Neural cell (in vitro differentiated cells): Measurements from ENCODE around the gene ENG. TPM values are rescaled to one million over a fixed set of nuclear protein-coding genes. Genes with fewer than 3 reads are reported as not detected.

Experiments used
- H2AFZ ChIP-seq: fragments of 200-600, 300-800 bp; sonication (generic), shearing (Covaris generic); 2 replicates; pipeline ENCODE4 v1.6.0; 2014; ENCODE audit warnings: low read depth, mild to moderate bottlenecking, antibody characterized with exemption, low read length, moderate library complexity
- H3F3A ChIP-seq: fragments of 200-600 bp; shearing (Covaris generic); 2 replicates; pipeline ENCODE4 v1.6.1; 2016; ENCODE audit warnings: mild to moderate bottlenecking, moderate library complexity, mixed read lengths, antibody characterized with exemption, low read length; ENCODE audit not compliant: insufficient read depth, poor library complexity, severe bottlenecking
- H3K27ac ChIP-seq: fragments of 200-600, 300-800 bp; sonication (generic), shearing (Covaris generic); 2 replicates; pipeline ENCODE4 v1.5.1; 2014; ENCODE audit warnings: mild to moderate bottlenecking, low read length, moderate library complexity
- H3K27me3 ChIP-seq: fragments of 300-800, 200-600 bp; sonication (generic), shearing (Covaris generic); 2 replicates; pipeline ENCODE4 v1.6.0; 2014; ENCODE audit warnings: mild to moderate bottlenecking, low read depth, low read length, moderate library complexity; ENCODE audit not compliant: insufficient read depth
- H3K36me3 ChIP-seq: fragments of 300-800, 200-600 bp; sonication (generic), shearing (Covaris generic); 2 replicates; pipeline ENCODE4 v1.5.1; 2014; ENCODE audit warnings: mild to moderate bottlenecking, antibody characterized with exemption, low read length, moderate library complexity; ENCODE audit not compliant: insufficient read depth
- H3K4me2 ChIP-seq: fragments of 300-800, 200-600 bp; sonication (generic), shearing (Covaris generic); 2 replicates; pipeline ENCODE4 v1.6.0; 2014; ENCODE audit warnings: mild to moderate bottlenecking, low read length
- H3K4me3 ChIP-seq: fragments of 300-800, 200-600 bp; sonication (generic), shearing (Covaris generic); 2 replicates; pipeline ENCODE4 v1.5.1; 2014; ENCODE audit warnings: mild to moderate bottlenecking, low read length, moderate library complexity
- H3K79me2 ChIP-seq: fragments of 200-600 bp; shearing (Covaris generic); replicated peaks from 2 replicates; pipeline ENCODE4 v1.6.0; 2014; ENCODE audit warnings: mild to moderate bottlenecking, low read length, moderate library complexity; ENCODE audit not compliant: insufficient read depth
- H3K9ac ChIP-seq: fragments of 300-800, 200-600 bp; sonication (generic), shearing (Covaris generic); 2 replicates; pipeline ENCODE4 v1.6.1; 2016; ENCODE audit warnings: mild to moderate bottlenecking, low read length, mixed read lengths
- H3K9me2 ChIP-seq: fragments of 200-600 bp; shearing (Covaris generic); 2 replicates; pipeline ENCODE4 v1.6.1; 2016; ENCODE audit warnings: mild to moderate bottlenecking, low read length, mixed read lengths; ENCODE audit not compliant: insufficient read depth
- H3K9me3 ChIP-seq: fragments of 200-600, 300-800 bp; sonication (generic), shearing (Covaris generic); 2 replicates; pipeline ENCODE4 v1.6.1; 2016; ENCODE audit warnings: mild to moderate bottlenecking, mixed run types, low read length, moderate library complexity, mixed read lengths
- H4K20me1 ChIP-seq: fragments of 200-600 bp; shearing (Covaris generic); 2 replicates; pipeline ENCODE4 v1.6.1; 2016; ENCODE audit warnings: mild to moderate bottlenecking, mixed run types; ENCODE audit not compliant: insufficient read depth
- EP300 ChIP-seq: fragments of 450-650 bp; conservative IDR thresholded peaks from 2 replicates; pipeline ENCODE4 v1.6.1; 2014; ENCODE audit warnings: antibody characterized with exemption, mild to moderate bottlenecking, moderate library complexity; ENCODE audit not compliant: poor library complexity, severe bottlenecking
- EZH2 ChIP-seq: fragments of 200-600, 300-800 bp; shearing (Covaris generic), sonication (generic); IDR thresholded peaks from 2 replicates; pipeline ENCODE4 v1.6.1; 2014; ENCODE audit warnings: antibody characterized with exemption, low read length, borderline replicate concordance, mild to moderate bottlenecking; ENCODE audit not compliant: insufficient read depth, poor library complexity, severe bottlenecking
- MXI1 ChIP-seq: fragments of 450-650 bp; conservative IDR thresholded peaks from 2 replicates; pipeline ENCODE4 v1.6.1; 2014; ENCODE audit warnings: antibody characterized with exemption, mild to moderate bottlenecking; ENCODE audit not compliant: poor library complexity, severe bottlenecking
- POLR2AphosphoS5 ChIP-seq: IDR thresholded peaks from 2 replicates; pipeline ENCODE4 v1.6.1; 2012
- RAD21 ChIP-seq: fragments of 450-650 bp; conservative IDR thresholded peaks from 2 replicates; pipeline ENCODE4 v1.6.1; 2014; ENCODE audit warnings: antibody characterized with exemption, mild to moderate bottlenecking, moderate library complexity
- SMC3 ChIP-seq: fragments of 450-650 bp; conservative IDR thresholded peaks from 2 replicates; pipeline ENCODE4 v1.6.1; 2014; ENCODE audit warnings: antibody characterized with exemption, mild to moderate bottlenecking, moderate library complexity; ENCODE audit not compliant: poor library complexity
- TAF1 ChIP-seq: IDR thresholded peaks from 2 replicates; pipeline ENCODE4 v1.6.1; 2012; ENCODE audit warnings: low read depth
- polyA plus RNA-seq: library from polyadenylated mRNA; depleted of rRNA; stranded (reverse); fragments of >200 nt; gene quantifications from 2 replicates; pipeline ENCODE4 v1.2.3, GENCODE V29; 2014
- TF ChIP-seq, protein P1 (sequence below): fragments of 450-650 bp; IDR thresholded peaks from 2 replicates; pipeline ENCODE4 v1.5.1; 2014; ENCODE audit warnings: antibody characterized with exemption, mild to moderate bottlenecking, moderate library complexity; ENCODE audit not compliant: poor library complexity, severe bottlenecking
- TF ChIP-seq, protein P2 (sequence below): IDR thresholded peaks from 2 replicates; pipeline ENCODE4 v1.6.1; 2012; ENCODE audit warnings: borderline replicate concordance

Gene ENG
- polyA plus RNA-seq, 1 donor from 2014 or later, result not detected

DNA sequence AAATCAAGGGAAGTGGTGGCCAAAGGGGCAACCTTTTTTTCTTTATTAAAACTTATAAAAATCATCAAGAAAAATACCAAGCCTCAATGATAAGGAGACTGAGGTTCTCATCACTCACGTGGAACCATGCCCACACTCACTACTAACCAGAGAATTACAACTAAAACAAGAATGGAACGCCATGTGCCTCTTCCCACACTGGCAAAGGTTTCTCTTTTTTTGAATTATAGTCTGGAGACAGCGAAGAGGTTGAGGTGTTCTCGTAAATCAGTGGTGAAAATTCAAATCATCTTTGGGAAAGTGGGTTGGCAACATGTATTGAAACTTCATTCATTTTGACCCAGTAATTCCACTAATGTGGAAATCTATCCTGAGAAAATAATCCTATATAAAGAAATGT, 32.4 kb downstream of the ENG start:
- Histone ChIP-seq H3K9me2 (no peaks in the 10 kb centered on the region), H3K36me3 (no peaks in the 10 kb centered on the region), H3K9me3 (no peaks in the 10 kb centered on the region), H3F3A (no peaks in the 10 kb centered on the region), H3K79me2 (no peaks in the 10 kb centered on the region), H3K27ac (no peak overlapping the region), H4K20me1 (no peaks in the 10 kb centered on the region), H3K4me2 (no peak overlapping the region), H3K9ac (no peak overlapping the region), H3K4me3 (no peak overlapping the region), H2AFZ (no peak overlapping the region), H3K27me3 (peaks cover 9% of the 10 kb centered on the region)
- TF ChIP-seq SMC3 (no peak), MXI1 (no peak), RAD21 (no peak), EZH2 (no peak), POLR2AphosphoS5 (no peak), TAF1 (no peak), EP300 (no peak)
- TF ChIP-seq, protein P1, sequence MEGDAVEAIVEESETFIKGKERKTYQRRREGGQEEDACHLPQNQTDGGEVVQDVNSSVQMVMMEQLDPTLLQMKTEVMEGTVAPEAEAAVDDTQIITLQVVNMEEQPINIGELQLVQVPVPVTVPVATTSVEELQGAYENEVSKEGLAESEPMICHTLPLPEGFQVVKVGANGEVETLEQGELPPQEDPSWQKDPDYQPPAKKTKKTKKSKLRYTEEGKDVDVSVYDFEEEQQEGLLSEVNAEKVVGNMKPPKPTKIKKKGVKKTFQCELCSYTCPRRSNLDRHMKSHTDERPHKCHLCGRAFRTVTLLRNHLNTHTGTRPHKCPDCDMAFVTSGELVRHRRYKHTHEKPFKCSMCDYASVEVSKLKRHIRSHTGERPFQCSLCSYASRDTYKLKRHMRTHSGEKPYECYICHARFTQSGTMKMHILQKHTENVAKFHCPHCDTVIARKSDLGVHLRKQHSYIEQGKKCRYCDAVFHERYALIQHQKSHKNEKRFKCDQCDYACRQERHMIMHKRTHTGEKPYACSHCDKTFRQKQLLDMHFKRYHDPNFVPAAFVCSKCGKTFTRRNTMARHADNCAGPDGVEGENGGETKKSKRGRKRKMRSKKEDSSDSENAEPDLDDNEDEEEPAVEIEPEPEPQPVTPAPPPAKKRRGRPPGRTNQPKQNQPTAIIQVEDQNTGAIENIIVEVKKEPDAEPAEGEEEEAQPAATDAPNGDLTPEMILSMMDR, result no peak
- TF ChIP-seq, protein P2, sequence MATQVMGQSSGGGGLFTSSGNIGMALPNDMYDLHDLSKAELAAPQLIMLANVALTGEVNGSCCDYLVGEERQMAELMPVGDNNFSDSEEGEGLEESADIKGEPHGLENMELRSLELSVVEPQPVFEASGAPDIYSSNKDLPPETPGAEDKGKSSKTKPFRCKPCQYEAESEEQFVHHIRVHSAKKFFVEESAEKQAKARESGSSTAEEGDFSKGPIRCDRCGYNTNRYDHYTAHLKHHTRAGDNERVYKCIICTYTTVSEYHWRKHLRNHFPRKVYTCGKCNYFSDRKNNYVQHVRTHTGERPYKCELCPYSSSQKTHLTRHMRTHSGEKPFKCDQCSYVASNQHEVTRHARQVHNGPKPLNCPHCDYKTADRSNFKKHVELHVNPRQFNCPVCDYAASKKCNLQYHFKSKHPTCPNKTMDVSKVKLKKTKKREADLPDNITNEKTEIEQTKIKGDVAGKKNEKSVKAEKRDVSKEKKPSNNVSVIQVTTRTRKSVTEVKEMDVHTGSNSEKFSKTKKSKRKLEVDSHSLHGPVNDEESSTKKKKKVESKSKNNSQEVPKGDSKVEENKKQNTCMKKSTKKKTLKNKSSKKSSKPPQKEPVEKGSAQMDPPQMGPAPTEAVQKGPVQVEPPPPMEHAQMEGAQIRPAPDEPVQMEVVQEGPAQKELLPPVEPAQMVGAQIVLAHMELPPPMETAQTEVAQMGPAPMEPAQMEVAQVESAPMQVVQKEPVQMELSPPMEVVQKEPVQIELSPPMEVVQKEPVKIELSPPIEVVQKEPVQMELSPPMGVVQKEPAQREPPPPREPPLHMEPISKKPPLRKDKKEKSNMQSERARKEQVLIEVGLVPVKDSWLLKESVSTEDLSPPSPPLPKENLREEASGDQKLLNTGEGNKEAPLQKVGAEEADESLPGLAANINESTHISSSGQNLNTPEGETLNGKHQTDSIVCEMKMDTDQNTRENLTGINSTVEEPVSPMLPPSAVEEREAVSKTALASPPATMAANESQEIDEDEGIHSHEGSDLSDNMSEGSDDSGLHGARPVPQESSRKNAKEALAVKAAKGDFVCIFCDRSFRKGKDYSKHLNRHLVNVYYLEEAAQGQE, result no peak

DNA sequence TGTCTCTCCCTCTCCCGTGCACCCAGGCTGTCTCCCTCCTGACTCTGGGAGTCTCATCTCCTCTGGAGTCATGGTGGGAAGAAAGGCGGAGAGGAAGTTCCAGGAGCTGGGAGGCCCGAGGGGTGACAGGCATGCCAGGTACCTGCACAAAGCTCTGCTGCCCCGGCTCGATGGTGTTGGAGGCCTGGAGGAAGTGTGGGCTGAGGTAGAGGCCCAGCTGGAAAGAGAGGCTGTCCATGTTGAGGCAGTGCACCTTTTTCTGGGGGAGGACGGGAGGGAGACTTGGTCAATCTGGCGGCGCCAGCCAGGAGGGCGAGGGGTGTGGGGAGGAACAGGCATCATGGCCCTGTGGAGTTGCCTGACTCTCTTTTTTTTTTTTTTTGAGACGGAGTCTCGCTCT, 35.9 kb downstream of the ENG start:
- Histone ChIP-seq H3K9me3 (no peaks in the 10 kb centered on the region), H3K9me2 (no peaks in the 10 kb centered on the region), H2AFZ (no peak overlapping the region), H3K27ac (no peak overlapping the region), H3K4me3 (no peak overlapping the region), H3K9ac (no peak overlapping the region), H3K79me2 (no peaks in the 10 kb centered on the region), H3K4me2 (no peak overlapping the region), H4K20me1 (no peaks in the 10 kb centered on the region), H3F3A (no peaks in the 10 kb centered on the region), H3K27me3 (no peaks in the 10 kb centered on the region), H3K36me3 (no peaks in the 10 kb centered on the region)
- TF ChIP-seq MXI1 (no peak), EZH2 (no peak), TAF1 (no peak), EP300 (no peak), SMC3 (no peak), RAD21 (no peak), POLR2AphosphoS5 (no peak)
- TF ChIP-seq, protein P2, result no peak
- TF ChIP-seq, protein P1, result no peak
